HG03139 (cell line): ENCODE results near the gene INVS.
"Not testable (repeated sequence)": the region's sequence is repeated elsewhere in the genome, so short reads cannot be mapped to it uniquely, and the experiment has no call there.

ENCODE experiments used
- ATAC-seq: cut with Tn5 transposase; IDR thresholded peaks from one replicate; pipeline ENCODE4 v1.9.1; 2021; ENCODE audit not compliant: unreplicated experiment

The INVS gene

DNA sequence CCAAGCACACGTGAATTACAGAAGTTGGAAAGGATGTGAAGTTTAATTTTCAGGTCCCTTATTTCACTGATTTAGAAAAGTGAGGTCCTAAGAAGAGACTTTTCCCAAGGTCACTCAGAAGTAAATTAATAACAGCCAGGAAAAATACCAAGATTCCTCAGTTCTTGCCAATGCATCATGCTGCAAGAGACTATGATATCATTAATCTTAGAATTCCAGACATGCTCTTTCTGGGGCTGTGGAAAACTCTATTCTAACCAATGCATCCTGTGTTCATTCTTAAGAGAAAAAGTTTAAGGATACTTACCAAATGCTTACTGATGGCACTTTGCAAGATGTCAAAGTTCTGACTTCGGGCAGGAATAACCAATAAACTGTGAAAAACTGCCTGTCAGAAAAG, 210.9 kb downstream of the INVS start:
- no peak for ATAC-seq

DNA sequence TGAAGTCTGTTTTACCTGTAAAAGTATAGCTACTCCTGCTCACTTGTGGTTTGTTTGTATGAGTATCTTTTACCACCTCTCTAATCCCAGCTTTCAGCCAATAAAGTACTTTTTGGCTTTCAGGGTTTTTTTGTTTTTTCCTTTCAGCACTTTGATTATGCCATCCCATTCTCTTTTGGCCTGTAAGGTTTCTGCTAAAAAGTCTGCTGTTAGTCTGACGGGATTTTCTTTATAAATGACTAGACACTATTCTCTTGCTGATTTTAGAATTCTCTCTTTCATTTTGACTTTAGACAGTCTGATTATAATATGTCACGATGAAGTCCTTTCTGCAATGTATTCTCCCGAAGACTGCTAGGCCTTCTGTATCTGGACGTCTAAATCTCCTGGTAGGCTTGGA, 216.5 kb downstream of the INVS start:
- no peak for ATAC-seq

DNA sequence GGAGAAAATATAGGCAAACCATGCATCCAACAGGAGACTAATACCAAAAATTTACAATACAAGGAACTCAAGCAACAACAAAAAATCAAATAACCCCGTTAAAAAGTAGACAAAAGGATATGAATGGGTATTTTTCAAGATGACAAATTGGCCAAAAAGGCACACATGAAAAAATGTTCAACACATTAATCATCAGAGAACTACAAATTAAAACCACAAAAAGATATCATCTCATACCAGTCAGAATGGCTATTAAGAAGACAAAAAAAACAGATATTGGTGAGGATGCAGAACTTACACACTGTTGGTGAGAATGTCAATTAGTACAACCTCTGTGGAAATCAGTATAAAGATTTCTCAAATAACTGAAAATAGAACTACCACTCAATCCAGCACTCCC, 218.7 kb downstream of the INVS start:
- no peak for ATAC-seq

DNA sequence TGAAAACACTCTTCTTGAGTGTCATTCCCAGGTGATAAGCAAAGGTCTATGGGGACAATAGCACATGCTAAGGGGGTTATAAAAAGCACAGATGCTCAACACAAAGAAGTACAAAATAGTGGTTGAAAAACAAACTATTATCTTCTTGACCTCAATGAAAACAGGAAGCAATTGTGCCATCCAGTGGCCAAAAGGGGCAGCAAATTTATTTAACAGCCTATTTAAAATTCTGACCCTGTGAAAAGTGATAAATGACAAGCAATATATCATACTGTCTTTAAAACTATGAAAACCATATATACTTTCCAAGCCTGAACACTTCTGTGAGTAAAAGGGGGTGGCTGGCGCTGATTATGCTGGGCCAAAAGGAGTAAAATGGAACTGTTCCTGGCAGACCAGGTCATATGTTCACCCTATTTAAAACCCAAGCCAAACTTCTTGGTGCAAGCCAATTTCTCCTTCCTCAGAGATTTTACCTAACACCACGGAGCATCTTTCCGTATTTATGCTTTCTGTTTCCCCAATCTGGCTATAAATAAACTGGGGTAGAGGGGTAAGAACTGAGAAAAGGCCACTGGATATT, 224.0 kb downstream of the INVS start:
- ATAC-seq, result no peak

DNA sequence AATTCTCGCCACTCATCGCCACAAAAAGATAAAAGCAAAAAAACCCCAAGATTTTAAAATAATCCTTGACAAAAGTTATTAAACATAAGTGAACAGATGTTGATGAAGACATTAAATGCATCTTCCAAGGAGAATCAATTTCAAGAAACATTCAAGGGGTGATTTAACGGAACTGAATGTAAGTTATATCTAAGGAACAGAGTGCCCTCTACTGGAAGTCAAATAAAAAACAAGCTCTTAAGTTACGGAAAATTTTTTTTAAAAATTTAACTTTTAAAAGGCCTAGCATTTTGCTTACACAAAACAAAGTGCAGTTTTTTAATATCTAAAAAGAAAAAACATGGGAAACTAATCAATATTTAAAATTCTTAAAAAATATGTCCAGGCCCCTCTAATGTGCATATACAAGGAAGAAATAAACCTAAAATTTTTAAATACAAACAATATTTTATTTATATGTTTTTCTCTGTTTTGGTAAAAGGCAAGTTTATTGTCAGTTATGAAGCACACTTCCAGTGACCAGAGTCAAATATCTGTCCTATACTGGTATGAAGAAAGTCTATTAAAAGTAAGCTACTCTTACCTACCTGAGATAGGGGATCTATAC, 225.7 kb downstream of the INVS start:
- no peak for ATAC-seq

DNA sequence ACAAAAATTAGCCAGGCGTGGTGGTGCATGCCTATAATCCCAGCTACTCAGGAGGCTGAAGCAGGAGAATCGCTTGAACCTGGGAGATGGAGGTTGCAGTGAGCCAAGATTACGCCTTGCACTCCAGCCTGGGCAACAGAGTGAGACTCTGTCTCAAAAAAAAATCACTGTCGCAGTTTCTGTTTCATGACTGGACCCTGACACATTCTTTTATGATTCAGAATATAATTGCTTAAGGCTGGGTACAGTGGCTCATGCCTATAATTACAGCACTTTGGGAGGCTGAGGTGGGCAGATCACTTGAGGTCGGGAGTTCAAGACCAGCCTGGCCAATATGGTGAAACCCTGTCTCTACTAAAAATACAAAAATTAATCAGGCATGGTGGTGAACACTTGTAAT, 239.7 kb downstream of the INVS start:
- ATAC-seq, result not testable (repeated sequence)

DNA sequence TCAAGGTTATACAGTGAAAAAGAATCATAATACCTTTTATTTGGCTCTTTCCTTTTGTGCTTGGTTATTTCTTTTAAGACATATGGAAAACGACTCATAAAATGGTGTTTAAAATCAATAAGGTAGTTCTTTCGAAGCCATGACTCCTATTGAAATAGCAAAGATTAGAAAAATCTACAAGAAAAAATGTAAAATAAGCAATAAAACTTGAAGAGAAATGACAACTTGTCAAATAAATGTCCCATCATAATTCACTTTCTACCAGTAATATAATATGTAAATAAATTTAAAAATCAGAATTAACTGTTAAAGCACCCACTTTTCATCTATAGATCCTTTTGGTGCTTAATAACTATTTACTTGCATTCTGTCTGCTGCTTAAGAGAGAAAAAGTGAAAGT, 241.2 kb downstream of the INVS start:
- no peak for ATAC-seq

DNA sequence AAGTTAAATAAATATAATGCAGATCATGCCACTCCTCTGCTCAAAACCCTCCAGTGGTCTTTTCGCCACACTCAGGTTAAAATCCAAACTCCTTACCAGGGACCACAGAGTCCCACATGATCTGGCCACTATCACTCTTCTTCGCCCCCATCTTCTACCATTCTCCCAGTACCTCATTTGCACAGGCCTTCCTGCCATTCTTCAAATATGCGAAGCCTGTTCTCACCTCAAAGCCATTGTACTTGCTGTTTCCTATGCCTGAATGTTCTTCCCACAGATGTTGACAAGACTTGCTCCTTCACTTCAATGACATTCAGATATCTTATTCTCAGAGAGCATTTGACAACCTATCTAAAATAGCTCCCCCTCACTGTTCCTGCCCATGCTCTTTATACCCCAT, 242.8 kb downstream of the INVS start:
- ATAC-seq, result no peak

DNA sequence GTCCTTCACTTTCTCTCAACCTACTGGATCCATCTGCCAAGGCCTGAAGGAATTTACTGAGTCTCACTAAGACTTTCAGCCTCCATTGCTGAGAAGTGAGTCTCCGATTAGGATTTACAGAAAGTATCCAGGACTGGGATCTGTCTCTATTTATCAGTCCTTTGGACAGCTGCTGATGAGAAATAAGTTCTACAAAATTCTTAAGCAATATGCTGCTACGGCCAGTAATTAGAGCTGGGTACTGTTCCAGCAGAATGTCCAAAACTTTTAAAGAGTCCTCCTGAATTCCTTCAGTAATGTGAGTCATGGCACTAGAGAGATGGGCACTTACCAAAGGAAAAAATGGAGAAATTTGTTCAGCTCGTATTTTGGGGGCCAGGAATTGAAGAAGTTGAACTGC, 247.8 kb downstream of the INVS start:
- no peak for ATAC-seq

DNA sequence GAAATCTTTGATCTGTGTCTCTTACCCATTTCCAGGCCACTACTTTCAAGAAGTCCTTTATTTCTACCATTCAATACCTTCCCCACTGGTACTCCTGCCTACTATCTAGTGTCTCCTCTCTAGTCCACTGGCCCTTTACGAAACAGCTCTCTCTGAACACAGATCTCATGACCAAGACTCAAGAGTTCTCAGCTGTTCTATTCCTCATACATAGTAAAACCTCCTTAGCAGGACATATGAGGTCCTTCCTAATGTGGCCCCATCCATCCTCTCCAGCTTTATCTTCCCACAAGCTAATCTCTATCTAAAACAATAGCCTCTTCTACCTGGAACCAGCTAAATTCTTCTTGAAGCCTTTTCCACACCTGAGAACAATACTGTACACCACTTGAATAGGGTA, 251.1 kb downstream of the INVS start:
- ATAC-seq, result no peak
